GM23338 (cell line): ENCODE data around the gene ZNF792. TPM values are rescaled to one million over a fixed set of nuclear protein-coding genes. Genes with fewer than 3 reads are reported as not detected.

ENCODE experiments used
- ATAC-seq: fragments of 200-7000 bp; cut with Tn5 transposase; 3 replicates; pipeline ENCODE4 v1.9.1; 2020
- DNase-seq: peaks from one replicate; pipeline ENCODE4 v3.0.0-alpha.2; 2015; ENCODE audit warnings: low spot score
- H2AFZ ChIP-seq: fragments of 200-600 bp; sonication (generic); 2 replicates; pipeline ENCODE4 v1.8.0; 2016; ENCODE audit warnings: antibody characterized with exemption, mild to moderate bottlenecking, moderate library complexity
- H3F3A ChIP-seq: fragments of 200-600 bp; sonication (generic); replicated peaks from 2 replicates; pipeline ENCODE4 v1.8.0; 2017; ENCODE audit warnings: antibody characterized with exemption, mixed run types, low read depth
- H3K27ac ChIP-seq: fragments of 200-600 bp; sonication (generic); 2 replicates; pipeline ENCODE4 v1.6.1; 2016; ENCODE audit warnings: low read depth
- H3K27me3 ChIP-seq: fragments of 200-600 bp; sonication (generic); 2 replicates; pipeline ENCODE4 v1.8.0; 2016; ENCODE audit warnings: mild to moderate bottlenecking, mixed run types, moderate library complexity; ENCODE audit not compliant: insufficient read depth
- H3K36me3 ChIP-seq: fragments of 200-600 bp; sonication (generic); 2 replicates; pipeline ENCODE4 v1.8.0; 2016; ENCODE audit warnings: mild to moderate bottlenecking; ENCODE audit not compliant: insufficient read depth
- H3K4me1 ChIP-seq: fragments of 200-600 bp; sonication (generic); 2 replicates; pipeline ENCODE4 v1.8.0; 2016; ENCODE audit warnings: mild to moderate bottlenecking, moderate library complexity; ENCODE audit not compliant: insufficient read depth
- H3K4me2 ChIP-seq: fragments of 200-600 bp; sonication (generic); 2 replicates; pipeline ENCODE4 v1.7.1; 2017; ENCODE audit warnings: mixed run types
- H3K4me3 ChIP-seq: fragments of 200-600 bp; sonication (generic); 2 replicates; pipeline ENCODE4 v1.6.1; 2016; ENCODE audit warnings: mixed run types
- H3K79me2 ChIP-seq: fragments of 200-600 bp; sonication (generic); replicated peaks from 2 replicates; pipeline ENCODE4 v1.8.0; 2017; ENCODE audit warnings: mild to moderate bottlenecking; ENCODE audit not compliant: insufficient read depth
- H3K9me2 ChIP-seq: fragments of 200-600 bp; sonication (generic); 2 replicates; pipeline ENCODE4 v1.8.0; 2017; ENCODE audit not compliant: insufficient read depth
- H4K20me1 ChIP-seq: fragments of 200-600 bp; sonication (generic); replicated peaks from 2 replicates; pipeline ENCODE4 v1.8.0; 2017; ENCODE audit warnings: mild to moderate bottlenecking; ENCODE audit not compliant: insufficient read depth
- H3K27ac Mint-ChIP-seq: 2 replicates; pipeline ENCODE4 v1.8.0; 2020; ENCODE audit warnings: inconsistent platforms, mild to moderate bottlenecking, moderate library complexity, mixed read lengths
- H3K27me3 Mint-ChIP-seq: 3 replicates; pipeline ENCODE4 v1.8.0; 2022; ENCODE audit warnings: low read depth, mild to moderate bottlenecking, moderate library complexity, mixed read lengths, inconsistent platforms; ENCODE audit not compliant: insufficient read depth, poor library complexity
- H3K36me3 Mint-ChIP-seq: 3 replicates; pipeline ENCODE4 v1.8.0; 2021; ENCODE audit warnings: low read depth, mild to moderate bottlenecking, inconsistent platforms, moderate library complexity, mixed read lengths
- H3K4me1 Mint-ChIP-seq: 3 replicates; pipeline ENCODE4 v1.8.0; 2020; ENCODE audit warnings: mild to moderate bottlenecking, inconsistent platforms, mixed read lengths
- H3K4me3 Mint-ChIP-seq: 3 replicates; pipeline ENCODE4 v1.8.0; 2021; ENCODE audit warnings: moderate library complexity, mild to moderate bottlenecking, inconsistent platforms, mixed read lengths
- H3K9me3 Mint-ChIP-seq: 3 replicates; pipeline ENCODE4 v1.8.0; 2020; ENCODE audit warnings: moderate library complexity, mild to moderate bottlenecking, inconsistent platforms, mixed read lengths
- CREB1 ChIP-seq: fragments of 250-450 bp; sonication (Bioruptor Pico); IDR thresholded peaks from 2 replicates; pipeline ENCODE4 v1.5.0; 2020; ENCODE audit warnings: low read depth, mild to moderate bottlenecking, moderate library complexity
- EZH2 ChIP-seq: fragments of 200-600 bp; sonication (generic); IDR thresholded peaks from one replicate; pipeline ENCODE4 v1.8.0; 2017; ENCODE audit warnings: antibody characterized with exemption, mild to moderate bottlenecking, low read depth; ENCODE audit not compliant: unreplicated experiment
- EZH2phosphoT487 ChIP-seq: fragments of 200-600 bp; sonication (generic); IDR thresholded peaks from one replicate; pipeline ENCODE4 v1.8.1; 2018; ENCODE audit warnings: antibody characterized with exemption; ENCODE audit not compliant: unreplicated experiment
- JUNB ChIP-seq: IDR thresholded peaks from one replicate; pipeline ENCODE4 v1.6.1; 2016; ENCODE audit warnings: antibody characterized with exemption; ENCODE audit not compliant: unreplicated experiment
- NANOG ChIP-seq: IDR thresholded peaks from 2 replicates; pipeline ENCODE4 v1.6.1; 2016; ENCODE audit warnings: antibody characterized with exemption, borderline replicate concordance
- POLR2AphosphoS5 ChIP-seq: IDR thresholded peaks from 2 replicates; pipeline ENCODE4 v1.6.1; 2016; ENCODE audit warnings: antibody characterized with exemption, low read depth
- STAT1 ChIP-seq: IDR thresholded peaks from one replicate; pipeline ENCODE4 v1.6.1; 2016; ENCODE audit warnings: antibody characterized with exemption; ENCODE audit not compliant: unreplicated experiment
- ZNF114 ChIP-seq: fragments of 250-450 bp; sonication (Bioruptor Pico); IDR thresholded peaks from 2 replicates; pipeline ENCODE4 v1.5.0; 2020; ENCODE audit warnings: mild to moderate bottlenecking, moderate library complexity
- ZNF331 ChIP-seq: fragments of 250-450 bp; sonication (Bioruptor Pico); IDR thresholded peaks from 2 replicates; pipeline ENCODE4 v1.5.0; 2020; ENCODE audit warnings: low read depth, mild to moderate bottlenecking, moderate library complexity
- polyA plus RNA-seq: library from polyadenylated mRNA; unstranded; fragments of >200 nt; fragmentation: Nextera tagmentation; extraction: Ambion mirVana; gene quantifications from 2 replicates; pipeline ENCODE4 v1.2.1, GENCODE V29; 2016
- total RNA-seq: library from RNA; depleted of rRNA; stranded (reverse); fragments of >200 nt; shearing (Covaris generic); gene quantifications from 2 replicates; pipeline ENCODE4 v1.2.3, GENCODE V29; 2014
- TF ChIP-seq, protein P1 (sequence below): IDR thresholded peaks from 2 replicates; pipeline ENCODE4 v1.6.1; 2016; ENCODE audit warnings: antibody characterized with exemption
- TF ChIP-seq, protein P2 (sequence below), 2 experiments: fragments of 200-600 bp in 1 of 2; sonication (generic) in 1 of 2; conservative IDR thresholded peaks; 2 replicates each; pipeline versions ENCODE4 v1.5.1 to v1.6.1; 2016 to 2017; ENCODE audit warnings: antibody characterized with exemption in 2 of 2, low read depth in 2 of 2, mild to moderate bottlenecking in 2 of 2, moderate library complexity in 1 of 2
- TF ChIP-seq, protein P3 (sequence below): fragments of 250-450 bp; sonication (Bioruptor Pico); IDR thresholded peaks from 2 replicates; pipeline ENCODE4 v1.5.0; 2020; ENCODE audit warnings: mild to moderate bottlenecking, moderate library complexity
- TF ChIP-seq, protein P4 (sequence below): IDR thresholded peaks from one replicate; pipeline ENCODE4 v1.6.1; 2018; ENCODE audit warnings: antibody characterized with exemption; ENCODE audit not compliant: unreplicated experiment

The ZNF792 gene
- total and polyA plus RNA-seq, 2 experiments from 2014 or later, result 1.3 to 12.8 TPM

DNA sequence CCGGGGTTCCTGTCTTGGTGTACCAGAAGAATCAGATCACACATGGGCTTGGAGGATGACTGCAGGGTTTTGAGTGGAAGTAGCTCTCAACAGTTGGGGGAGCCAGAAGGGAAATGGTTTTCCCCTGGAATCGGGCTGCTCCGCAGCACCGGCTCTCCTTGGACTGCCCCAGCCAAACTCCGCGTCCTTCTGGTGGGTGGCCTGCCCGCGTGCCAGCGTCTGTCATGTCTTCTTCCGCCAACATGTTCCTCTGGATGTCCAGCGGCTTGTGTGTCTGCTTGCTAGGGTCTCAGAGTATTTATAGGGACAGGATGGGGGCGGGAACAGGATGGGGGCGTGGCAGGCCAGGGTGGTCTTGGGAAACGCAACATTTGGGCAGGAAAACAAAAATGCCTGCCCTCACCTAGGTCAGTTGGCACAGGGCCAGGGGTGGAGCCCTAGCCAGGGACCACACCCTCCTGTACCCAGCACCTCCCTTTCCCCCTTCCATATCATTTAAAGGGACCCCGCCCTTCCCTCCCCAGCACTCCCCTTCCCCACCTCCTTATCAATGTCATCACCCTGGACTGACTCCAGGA, 38.7 kb downstream of the ZNF792 start:
- Histone ChIP-seq H3K27ac (no peak overlapping the region), H3K4me1 (no peaks in the 10 kb centered on the region), H3K9me2 (peaks cover 9% of the 10 kb centered on the region), H3K4me2 (no peak overlapping the region), H3K4me3 (no peak overlapping the region), H4K20me1 (no peaks in the 10 kb centered on the region), H3K79me2 (peaks cover 5% of the 10 kb centered on the region; the same call in 1 of the 2 replicates), H2AFZ (0 out of 2 replicates have a peak overlapping the region, but pooled peaks have one; percentile 32), H3K36me3 (no peaks in the 10 kb centered on the region), H3K27me3 (no peaks in the 10 kb centered on the region), H3F3A (no peaks in the 10 kb centered on the region)
- H3K36me3 Mint-ChIP-seq, result peaks cover 9% of the 10 kb centered on the region; the same call in 2 of the 3 replicates
- TF ChIP-seq CREB1 (no peak), ZNF331 (no peak), JUNB (no peak), ZNF114 (CRISPR knock-in tag) (no peak), POLR2AphosphoS5 (no peak), STAT1 (no peak), EZH2phosphoT487 (no peak), NANOG (no peak), EZH2 (no peak)
- TF ChIP-seq, protein P1, sequence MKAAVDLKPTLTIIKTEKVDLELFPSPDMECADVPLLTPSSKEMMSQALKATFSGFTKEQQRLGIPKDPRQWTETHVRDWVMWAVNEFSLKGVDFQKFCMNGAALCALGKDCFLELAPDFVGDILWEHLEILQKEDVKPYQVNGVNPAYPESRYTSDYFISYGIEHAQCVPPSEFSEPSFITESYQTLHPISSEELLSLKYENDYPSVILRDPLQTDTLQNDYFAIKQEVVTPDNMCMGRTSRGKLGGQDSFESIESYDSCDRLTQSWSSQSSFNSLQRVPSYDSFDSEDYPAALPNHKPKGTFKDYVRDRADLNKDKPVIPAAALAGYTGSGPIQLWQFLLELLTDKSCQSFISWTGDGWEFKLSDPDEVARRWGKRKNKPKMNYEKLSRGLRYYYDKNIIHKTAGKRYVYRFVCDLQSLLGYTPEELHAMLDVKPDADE, result no peak
- TF ChIP-seq, protein P2, sequence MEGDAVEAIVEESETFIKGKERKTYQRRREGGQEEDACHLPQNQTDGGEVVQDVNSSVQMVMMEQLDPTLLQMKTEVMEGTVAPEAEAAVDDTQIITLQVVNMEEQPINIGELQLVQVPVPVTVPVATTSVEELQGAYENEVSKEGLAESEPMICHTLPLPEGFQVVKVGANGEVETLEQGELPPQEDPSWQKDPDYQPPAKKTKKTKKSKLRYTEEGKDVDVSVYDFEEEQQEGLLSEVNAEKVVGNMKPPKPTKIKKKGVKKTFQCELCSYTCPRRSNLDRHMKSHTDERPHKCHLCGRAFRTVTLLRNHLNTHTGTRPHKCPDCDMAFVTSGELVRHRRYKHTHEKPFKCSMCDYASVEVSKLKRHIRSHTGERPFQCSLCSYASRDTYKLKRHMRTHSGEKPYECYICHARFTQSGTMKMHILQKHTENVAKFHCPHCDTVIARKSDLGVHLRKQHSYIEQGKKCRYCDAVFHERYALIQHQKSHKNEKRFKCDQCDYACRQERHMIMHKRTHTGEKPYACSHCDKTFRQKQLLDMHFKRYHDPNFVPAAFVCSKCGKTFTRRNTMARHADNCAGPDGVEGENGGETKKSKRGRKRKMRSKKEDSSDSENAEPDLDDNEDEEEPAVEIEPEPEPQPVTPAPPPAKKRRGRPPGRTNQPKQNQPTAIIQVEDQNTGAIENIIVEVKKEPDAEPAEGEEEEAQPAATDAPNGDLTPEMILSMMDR (conservative IDR thresholded peaks at IDR 0.05; ENCODE audit: low read depth in 2 of 2), result no peak
- TF ChIP-seq, protein P3, sequence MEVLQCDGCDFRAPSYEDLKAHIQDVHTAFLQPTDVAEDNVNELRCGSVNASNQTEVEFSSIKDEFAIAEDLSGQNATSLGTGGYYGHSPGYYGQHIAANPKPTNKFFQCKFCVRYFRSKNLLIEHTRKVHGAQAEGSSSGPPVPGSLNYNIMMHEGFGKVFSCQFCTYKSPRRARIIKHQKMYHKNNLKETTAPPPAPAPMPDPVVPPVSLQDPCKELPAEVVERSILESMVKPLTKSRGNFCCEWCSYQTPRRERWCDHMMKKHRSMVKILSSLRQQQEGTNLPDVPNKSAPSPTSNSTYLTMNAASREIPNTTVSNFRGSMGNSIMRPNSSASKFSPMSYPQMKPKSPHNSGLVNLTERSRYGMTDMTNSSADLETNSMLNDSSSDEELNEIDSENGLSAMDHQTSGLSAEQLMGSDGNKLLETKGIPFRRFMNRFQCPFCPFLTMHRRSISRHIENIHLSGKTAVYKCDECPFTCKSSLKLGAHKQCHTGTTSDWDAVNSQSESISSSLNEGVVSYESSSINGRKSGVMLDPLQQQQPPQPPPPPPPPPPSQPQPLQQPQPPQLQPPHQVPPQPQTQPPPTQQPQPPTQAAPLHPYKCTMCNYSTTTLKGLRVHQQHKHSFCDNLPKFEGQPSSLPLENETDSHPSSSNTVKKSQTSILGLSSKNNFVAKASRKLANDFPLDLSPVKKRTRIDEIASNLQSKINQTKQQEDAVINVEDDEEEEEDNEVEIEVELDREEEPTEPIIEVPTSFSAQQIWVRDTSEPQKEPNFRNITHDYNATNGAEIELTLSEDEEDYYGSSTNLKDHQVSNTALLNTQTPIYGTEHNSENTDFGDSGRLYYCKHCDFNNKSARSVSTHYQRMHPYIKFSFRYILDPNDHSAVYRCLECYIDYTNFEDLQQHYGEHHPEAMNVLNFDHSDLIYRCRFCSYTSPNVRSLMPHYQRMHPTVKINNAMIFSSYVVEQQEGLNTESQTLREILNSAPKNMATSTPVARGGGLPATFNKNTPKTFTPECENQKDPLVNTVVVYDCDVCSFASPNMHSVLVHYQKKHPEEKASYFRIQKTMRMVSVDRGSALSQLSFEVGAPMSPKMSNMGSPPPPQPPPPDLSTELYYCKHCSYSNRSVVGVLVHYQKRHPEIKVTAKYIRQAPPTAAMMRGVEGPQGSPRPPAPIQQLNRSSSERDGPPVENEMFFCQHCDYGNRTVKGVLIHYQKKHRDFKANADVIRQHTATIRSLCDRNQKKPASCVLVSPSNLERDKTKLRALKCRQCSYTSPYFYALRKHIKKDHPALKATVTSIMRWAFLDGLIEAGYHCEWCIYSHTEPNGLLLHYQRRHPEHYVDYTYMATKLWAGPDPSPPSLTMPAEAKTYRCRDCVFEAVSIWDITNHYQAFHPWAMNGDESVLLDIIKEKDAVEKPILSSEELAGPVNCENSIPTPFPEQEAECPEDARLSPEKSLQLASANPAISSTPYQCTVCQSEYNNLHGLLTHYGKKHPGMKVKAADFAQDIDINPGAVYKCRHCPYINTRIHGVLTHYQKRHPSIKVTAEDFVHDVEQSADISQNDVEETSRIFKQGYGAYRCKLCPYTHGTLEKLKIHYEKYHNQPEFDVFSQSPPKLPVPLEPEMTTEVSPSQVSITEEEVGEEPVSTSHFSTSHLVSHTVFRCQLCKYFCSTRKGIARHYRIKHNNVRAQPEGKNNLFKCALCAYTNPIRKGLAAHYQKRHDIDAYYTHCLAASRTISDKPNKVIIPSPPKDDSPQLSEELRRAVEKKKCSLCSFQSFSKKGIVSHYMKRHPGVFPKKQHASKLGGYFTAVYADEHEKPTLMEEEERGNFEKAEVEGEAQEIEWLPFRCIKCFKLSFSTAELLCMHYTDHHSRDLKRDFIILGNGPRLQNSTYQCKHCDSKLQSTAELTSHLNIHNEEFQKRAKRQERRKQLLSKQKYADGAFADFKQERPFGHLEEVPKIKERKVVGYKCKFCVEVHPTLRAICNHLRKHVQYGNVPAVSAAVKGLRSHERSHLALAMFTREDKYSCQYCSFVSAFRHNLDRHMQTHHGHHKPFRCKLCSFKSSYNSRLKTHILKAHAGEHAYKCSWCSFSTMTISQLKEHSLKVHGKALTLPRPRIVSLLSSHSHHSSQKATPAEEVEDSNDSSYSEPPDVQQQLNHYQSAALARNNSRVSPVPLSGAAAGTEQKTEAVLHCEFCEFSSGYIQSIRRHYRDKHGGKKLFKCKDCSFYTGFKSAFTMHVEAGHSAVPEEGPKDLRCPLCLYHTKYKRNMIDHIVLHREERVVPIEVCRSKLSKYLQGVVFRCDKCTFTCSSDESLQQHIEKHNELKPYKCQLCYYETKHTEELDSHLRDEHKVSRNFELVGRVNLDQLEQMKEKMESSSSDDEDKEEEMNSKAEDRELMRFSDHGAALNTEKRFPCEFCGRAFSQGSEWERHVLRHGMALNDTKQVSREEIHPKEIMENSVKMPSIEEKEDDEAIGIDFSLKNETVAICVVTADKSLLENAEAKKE (CRISPR knock-in tag), result no peak
- TF ChIP-seq, protein P4, sequence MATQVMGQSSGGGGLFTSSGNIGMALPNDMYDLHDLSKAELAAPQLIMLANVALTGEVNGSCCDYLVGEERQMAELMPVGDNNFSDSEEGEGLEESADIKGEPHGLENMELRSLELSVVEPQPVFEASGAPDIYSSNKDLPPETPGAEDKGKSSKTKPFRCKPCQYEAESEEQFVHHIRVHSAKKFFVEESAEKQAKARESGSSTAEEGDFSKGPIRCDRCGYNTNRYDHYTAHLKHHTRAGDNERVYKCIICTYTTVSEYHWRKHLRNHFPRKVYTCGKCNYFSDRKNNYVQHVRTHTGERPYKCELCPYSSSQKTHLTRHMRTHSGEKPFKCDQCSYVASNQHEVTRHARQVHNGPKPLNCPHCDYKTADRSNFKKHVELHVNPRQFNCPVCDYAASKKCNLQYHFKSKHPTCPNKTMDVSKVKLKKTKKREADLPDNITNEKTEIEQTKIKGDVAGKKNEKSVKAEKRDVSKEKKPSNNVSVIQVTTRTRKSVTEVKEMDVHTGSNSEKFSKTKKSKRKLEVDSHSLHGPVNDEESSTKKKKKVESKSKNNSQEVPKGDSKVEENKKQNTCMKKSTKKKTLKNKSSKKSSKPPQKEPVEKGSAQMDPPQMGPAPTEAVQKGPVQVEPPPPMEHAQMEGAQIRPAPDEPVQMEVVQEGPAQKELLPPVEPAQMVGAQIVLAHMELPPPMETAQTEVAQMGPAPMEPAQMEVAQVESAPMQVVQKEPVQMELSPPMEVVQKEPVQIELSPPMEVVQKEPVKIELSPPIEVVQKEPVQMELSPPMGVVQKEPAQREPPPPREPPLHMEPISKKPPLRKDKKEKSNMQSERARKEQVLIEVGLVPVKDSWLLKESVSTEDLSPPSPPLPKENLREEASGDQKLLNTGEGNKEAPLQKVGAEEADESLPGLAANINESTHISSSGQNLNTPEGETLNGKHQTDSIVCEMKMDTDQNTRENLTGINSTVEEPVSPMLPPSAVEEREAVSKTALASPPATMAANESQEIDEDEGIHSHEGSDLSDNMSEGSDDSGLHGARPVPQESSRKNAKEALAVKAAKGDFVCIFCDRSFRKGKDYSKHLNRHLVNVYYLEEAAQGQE, result no peak
- no peak for ATAC-seq
- peaks cover 16% of the 10 kb centered on the region; the same call in 1 of the 3 replicates for H3K9me3 Mint-ChIP-seq
- H3K4me3 Mint-ChIP-seq, result no peak overlapping the region
- peaks cover 8% of the 10 kb centered on the region; the same call in 2 of the 3 replicates for H3K4me1 Mint-ChIP-seq
- H3K27me3 Mint-ChIP-seq, result peaks cover 7% of the 10 kb centered on the region
- no peak overlapping the region for H3K27ac Mint-ChIP-seq
- DNase-seq, result no peak
